HCT116 (cell line): Measurements from ENCODE around the gene SOX18. TPM values are rescaled to one million over a fixed set of nuclear protein-coding genes. Genes with fewer than 3 reads are reported as not detected.
A peak's percentile ranks its signal among the peaks of the same experiment; 100 is the strongest.

ENCODE experiments used
- ATAC-seq: fragments of 200-7000 bp; cut with Tn5 transposase; 2 replicates; pipeline ENCODE4 v1.9.1; 2020; ENCODE audit warnings: mild to moderate bottlenecking, moderate library complexity
- BruUV-seq: library from RNA; stranded (reverse); fragments of 400-500 nt; replicated peaks from 2 replicates; lab custom pipeline; 2021; lab: Mats Ljungman, UMichigan
- CTCF ChIA-PET: fragments of 300-600 bp; sonication (Branson Sonifier 250); formaldehyde crosslinking; loops from one replicate; lab custom pipeline; 2021; ENCODE audit warnings: antibody characterized with exemption; lab: Charles Lee
- POLR2A ChIA-PET: fragments of 300-600, 350-600 bp; sonication (Branson Sonifier 250); formaldehyde crosslinking; loops from one replicate; lab custom pipeline; 2021; ENCODE audit warnings: antibody characterized with exemption; lab: Charles Lee
- RAD21 ChIA-PET, 2 experiments: fragments of 300-600 bp; sonication (Branson Sonifier 250); formaldehyde crosslinking; loops; one replicate each; lab custom pipeline; 2023; ENCODE audit warnings: low total read pairs in 2 of 2; ENCODE audit not compliant: uncharacterized antibody in 2 of 2, unreplicated experiment in 2 of 2, low non-redundant PET in 1 of 2; lab: Charles Lee
- DNase-seq: peaks from one replicate; pipeline ENCODE4 v3.0.0-alpha.2; 2010; ENCODE audit warnings: low read depth, low spot score
- H2AFZ ChIP-seq: fragments of 200-600 bp; shearing (Covaris generic), sonication (generic); 2 replicates; pipeline ENCODE4 v1.6.1; 2017; ENCODE audit warnings: low read depth, mixed run types, mixed read lengths, antibody characterized with exemption, low read length; ENCODE audit not compliant: poor library complexity, severe bottlenecking
- H3K27ac ChIP-seq: 2 replicates; pipeline ENCODE4 v1.5.1; 2012; ENCODE audit warnings: low read depth, low read length
- H3K27me3 ChIP-seq: fragments of 200-600 bp; sonication (generic); 2 replicates; pipeline ENCODE4 v1.6.1; 2016; ENCODE audit warnings: mixed run types, low read length, mixed read lengths; ENCODE audit not compliant: insufficient read depth
- H3K36me3 ChIP-seq, 2 experiments: fragments of 200-500 bp in 1 of 2; fragments of 200-600 bp in 1 of 2; sonication (Bioruptor generic) in 1 of 2; sonication (generic) in 1 of 2; 2 replicates each; pipeline versions ENCODE4 v1.5.1 to v1.6.1; 2014 to 2016; ENCODE audit warnings: low read length in 2 of 2, inconsistent platforms in 1 of 2, mixed read lengths in 1 of 2, mixed run types in 1 of 2; ENCODE audit not compliant: insufficient read depth in 2 of 2, control insufficient read depth in 1 of 2
- H3K4me1 ChIP-seq, 2 experiments: fragments of 200-600 bp in 1 of 2; sonication (generic) in 1 of 2; 2 replicates each; pipeline versions ENCODE4 v1.5.1 to v1.6.1; 2012 to 2017; ENCODE audit warnings: low read length in 2 of 2, inconsistent platforms in 1 of 2, mild to moderate bottlenecking in 1 of 2, mixed read lengths in 1 of 2, mixed run types in 1 of 2, moderate library complexity in 1 of 2; ENCODE audit not compliant: insufficient read depth in 2 of 2, control insufficient read depth in 1 of 2
- H3K4me2 ChIP-seq: fragments of 200-600 bp; sonication (generic); 2 replicates; pipeline ENCODE4 v1.6.1; 2017; ENCODE audit warnings: mixed run types, low read length, mixed read lengths
- H3K4me3 ChIP-seq, 2 experiments: fragments of 200-600 bp in 1 of 2; sonication (generic) in 1 of 2; replicated peaks in 1 of 2; 2 replicates each; pipeline ENCODE4 v1.5.1; 2011 to 2016; ENCODE audit warnings: low read length in 2 of 2, control low read depth in 1 of 2, low read depth in 1 of 2, mild to moderate bottlenecking in 1 of 2, mixed read lengths in 1 of 2, mixed run types in 1 of 2
- H3K79me2 ChIP-seq: fragments of 200-600 bp; sonication (generic); 2 replicates; pipeline ENCODE4 v1.6.1; 2017; ENCODE audit warnings: mild to moderate bottlenecking, mixed run types, low read length, moderate library complexity, mixed read lengths; ENCODE audit not compliant: insufficient read depth
- H3K9ac ChIP-seq: fragments of 200-600 bp; sonication (generic); 2 replicates; pipeline ENCODE4 v1.6.1; 2016; ENCODE audit warnings: low read length, mixed read lengths
- H3K9me2 ChIP-seq: fragments of 200-600 bp; sonication (generic), shearing (Covaris generic); 2 replicates; pipeline ENCODE4 v1.6.1; 2017; ENCODE audit warnings: mixed run types, mild to moderate bottlenecking, moderate library complexity; ENCODE audit not compliant: insufficient read depth
- H3K9me3 ChIP-seq, 2 experiments: fragments of 200-500 bp in 1 of 2; fragments of 200-600 bp in 1 of 2; sonication (Bioruptor generic) in 1 of 2; sonication (generic) in 1 of 2; 2 replicates each; pipeline ENCODE4 v1.6.1; 2014 to 2017; ENCODE audit warnings: low read length in 2 of 2, mixed read lengths in 2 of 2, inconsistent platforms in 1 of 2, low read depth in 1 of 2, mild to moderate bottlenecking in 1 of 2, mixed run types in 1 of 2, moderate library complexity in 1 of 2; ENCODE audit not compliant: control insufficient read depth in 1 of 2, insufficient read depth in 1 of 2
- H4K20me1 ChIP-seq: fragments of 200-600 bp; sonication (generic), shearing (Covaris generic); 2 replicates; pipeline ENCODE4 v1.6.1; 2017; ENCODE audit warnings: mixed run types, mild to moderate bottlenecking, moderate library complexity; ENCODE audit not compliant: insufficient read depth
- POLR2AphosphoS5 ChIP-seq: IDR thresholded peaks from 2 replicates; pipeline ENCODE4 v1.6.1; 2011; ENCODE audit warnings: mild to moderate bottlenecking, low read depth, low read length, moderate library complexity
- TCF7L2 ChIP-seq: IDR thresholded peaks from 2 replicates; pipeline ENCODE4 v1.7.0; 2011; ENCODE audit warnings: borderline replicate concordance, inconsistent platforms; ENCODE audit not compliant: insufficient read depth, insufficient read length; ENCODE audit errors: extremely low read depth
- intact Hi-C: fragments of 100-400 bp; cut with micrococcal nuclease; formaldehyde crosslinking; loops from 2 replicates; pipeline ENCODE4 v1.10.0; 2022
- total RNA-seq: library from RNA; stranded (reverse); gene quantifications from one replicate; pipeline ENCODE4 v1.2.1, GENCODE V29; 2021; ENCODE audit not compliant: unreplicated experiment
- TF ChIP-seq, protein P1 (sequence below): IDR thresholded peaks from 2 replicates; pipeline ENCODE4 v1.6.1; 2012; ENCODE audit warnings: low read depth

Gene SOX18
- total RNA-seq, 1 experiment from 2014 or later, result 3.3 TPM

- TF ChIP-seq, protein P1, sequence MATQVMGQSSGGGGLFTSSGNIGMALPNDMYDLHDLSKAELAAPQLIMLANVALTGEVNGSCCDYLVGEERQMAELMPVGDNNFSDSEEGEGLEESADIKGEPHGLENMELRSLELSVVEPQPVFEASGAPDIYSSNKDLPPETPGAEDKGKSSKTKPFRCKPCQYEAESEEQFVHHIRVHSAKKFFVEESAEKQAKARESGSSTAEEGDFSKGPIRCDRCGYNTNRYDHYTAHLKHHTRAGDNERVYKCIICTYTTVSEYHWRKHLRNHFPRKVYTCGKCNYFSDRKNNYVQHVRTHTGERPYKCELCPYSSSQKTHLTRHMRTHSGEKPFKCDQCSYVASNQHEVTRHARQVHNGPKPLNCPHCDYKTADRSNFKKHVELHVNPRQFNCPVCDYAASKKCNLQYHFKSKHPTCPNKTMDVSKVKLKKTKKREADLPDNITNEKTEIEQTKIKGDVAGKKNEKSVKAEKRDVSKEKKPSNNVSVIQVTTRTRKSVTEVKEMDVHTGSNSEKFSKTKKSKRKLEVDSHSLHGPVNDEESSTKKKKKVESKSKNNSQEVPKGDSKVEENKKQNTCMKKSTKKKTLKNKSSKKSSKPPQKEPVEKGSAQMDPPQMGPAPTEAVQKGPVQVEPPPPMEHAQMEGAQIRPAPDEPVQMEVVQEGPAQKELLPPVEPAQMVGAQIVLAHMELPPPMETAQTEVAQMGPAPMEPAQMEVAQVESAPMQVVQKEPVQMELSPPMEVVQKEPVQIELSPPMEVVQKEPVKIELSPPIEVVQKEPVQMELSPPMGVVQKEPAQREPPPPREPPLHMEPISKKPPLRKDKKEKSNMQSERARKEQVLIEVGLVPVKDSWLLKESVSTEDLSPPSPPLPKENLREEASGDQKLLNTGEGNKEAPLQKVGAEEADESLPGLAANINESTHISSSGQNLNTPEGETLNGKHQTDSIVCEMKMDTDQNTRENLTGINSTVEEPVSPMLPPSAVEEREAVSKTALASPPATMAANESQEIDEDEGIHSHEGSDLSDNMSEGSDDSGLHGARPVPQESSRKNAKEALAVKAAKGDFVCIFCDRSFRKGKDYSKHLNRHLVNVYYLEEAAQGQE, result no peak
These were observed 10.7 kb downstream of the SOX18 start (continued) for GRCh38 chr20:64038565-64039292.

DNA sequence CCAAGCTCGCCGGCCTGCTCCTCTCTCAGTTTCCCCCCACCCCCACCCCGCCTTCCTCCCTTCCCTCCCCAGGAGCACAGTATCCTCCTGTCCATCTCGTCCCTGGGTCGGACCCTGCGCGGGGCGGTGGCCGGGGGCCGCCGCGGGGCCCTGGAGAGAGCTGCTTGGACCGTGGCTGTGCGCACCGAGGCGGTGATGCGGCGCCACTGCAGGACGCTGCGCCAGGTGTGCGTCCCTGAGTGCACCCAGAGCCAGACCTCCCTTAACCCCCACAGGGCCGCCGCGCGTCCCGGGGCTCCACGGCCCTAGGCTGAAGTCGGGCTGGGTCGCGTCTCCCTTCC is 11.2 kb downstream of the SOX18 start:
- Histone ChIP-seq H3K27ac (peak overlapping the region; percentile 92), H3K9me2 (no peaks in the 10 kb centered on the region), H3K36me3 (no peaks in the 10 kb centered on the region; a peak in 1 of 4 replicates), H3K27me3 (no peaks in the 10 kb centered on the region), H3K4me1 (peaks cover 3 to 21% of the 10 kb centered on the region in 2 experiments), H3K79me2 (no peaks in the 10 kb centered on the region), H3K9me3 (no peaks in the 10 kb centered on the region), H3K4me2 (peak overlapping the region; percentile 96), H3K9ac (peak overlapping the region; percentile 63), H4K20me1 (no peaks in the 10 kb centered on the region), H3K4me3 (peak overlapping the region; percentile 43 to 65; a peak in 3 of 4 replicates), H2AFZ (no peak overlapping the region)
- peak; percentile 13 for DNase-seq
- intact Hi-C loops, result no loop called here
- peak; percentile 64 for ATAC-seq
- ChIA-PET POLR2A (interaction anchor here (0.6 to 1.6 kb wide), 5 partner anchors 8 to 173 kb away, joined by 3 to 6 read pairs (median 3); partner anchors contain the start of genes PRPF6, TCEA2 and TPD52L2), CTCF (interaction anchor here (0.5 to 5.1 kb wide), 12 partner anchors 12 to 568 kb away, joined by 3 to 35 read pairs (median 7); partner anchors contain the start of genes PRPF6 and TCEA2), RAD21 (interaction anchor here (0.5 to 1.0 kb wide), 4 partner anchors 17 to 500 kb away, joined by 3 to 6 read pairs (median 4); partner anchors contain the start of gene TCEA2 (in 1 of the 2))
- TF ChIP-seq TCF7L2 (no peak), POLR2AphosphoS5 (no peak)
- TF ChIP-seq, protein P1, result no peak
- BruUV-seq, result no TSS peak
